ENCODE results near the gene MYB.

DNA sequence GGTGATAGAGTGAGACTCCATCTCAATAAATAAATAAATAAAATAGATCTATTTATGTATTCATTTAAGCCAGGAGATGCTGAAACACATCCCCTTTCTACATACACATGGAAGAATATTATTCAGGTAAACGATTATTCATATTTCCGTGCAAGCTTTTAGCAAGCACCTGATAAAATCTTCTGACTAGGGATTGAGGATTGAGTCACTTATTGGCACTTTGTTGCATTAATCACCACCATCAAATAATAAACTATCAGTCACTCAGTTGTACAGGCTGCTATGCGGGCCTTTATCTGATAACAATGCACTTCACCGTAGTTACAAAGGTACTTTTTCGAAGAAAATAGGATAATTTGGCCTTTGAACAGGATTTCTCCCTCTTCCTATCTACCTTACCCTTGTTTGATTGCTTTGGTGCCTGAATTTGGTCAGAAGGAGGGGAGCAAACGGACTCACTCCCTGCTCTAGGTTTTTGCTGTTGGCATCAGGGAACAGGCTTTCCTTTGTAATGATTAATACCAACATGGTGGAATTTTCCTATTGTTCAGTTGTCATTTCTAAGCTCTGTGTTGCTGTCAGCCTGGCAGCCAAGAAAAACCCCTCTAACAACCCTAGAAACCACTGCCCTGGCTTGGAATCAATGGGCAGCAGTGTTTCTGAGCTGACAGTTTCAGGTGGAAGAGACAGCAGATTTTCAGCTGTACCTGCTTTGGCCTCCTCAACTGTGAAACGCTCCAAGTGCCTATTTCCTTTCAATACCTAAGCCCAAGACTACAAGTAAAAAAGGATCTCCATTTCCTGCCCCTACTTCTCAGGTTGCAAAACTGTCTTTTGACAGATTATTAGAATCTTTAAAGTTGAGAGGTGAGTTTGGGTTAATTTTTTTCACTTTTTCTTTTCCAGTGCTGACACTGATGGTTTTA, 63.0 kb downstream of the MYB start:
- TF ChIP-seq, protein P1, sequence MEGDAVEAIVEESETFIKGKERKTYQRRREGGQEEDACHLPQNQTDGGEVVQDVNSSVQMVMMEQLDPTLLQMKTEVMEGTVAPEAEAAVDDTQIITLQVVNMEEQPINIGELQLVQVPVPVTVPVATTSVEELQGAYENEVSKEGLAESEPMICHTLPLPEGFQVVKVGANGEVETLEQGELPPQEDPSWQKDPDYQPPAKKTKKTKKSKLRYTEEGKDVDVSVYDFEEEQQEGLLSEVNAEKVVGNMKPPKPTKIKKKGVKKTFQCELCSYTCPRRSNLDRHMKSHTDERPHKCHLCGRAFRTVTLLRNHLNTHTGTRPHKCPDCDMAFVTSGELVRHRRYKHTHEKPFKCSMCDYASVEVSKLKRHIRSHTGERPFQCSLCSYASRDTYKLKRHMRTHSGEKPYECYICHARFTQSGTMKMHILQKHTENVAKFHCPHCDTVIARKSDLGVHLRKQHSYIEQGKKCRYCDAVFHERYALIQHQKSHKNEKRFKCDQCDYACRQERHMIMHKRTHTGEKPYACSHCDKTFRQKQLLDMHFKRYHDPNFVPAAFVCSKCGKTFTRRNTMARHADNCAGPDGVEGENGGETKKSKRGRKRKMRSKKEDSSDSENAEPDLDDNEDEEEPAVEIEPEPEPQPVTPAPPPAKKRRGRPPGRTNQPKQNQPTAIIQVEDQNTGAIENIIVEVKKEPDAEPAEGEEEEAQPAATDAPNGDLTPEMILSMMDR (IDR thresholded peaks at IDR 0.05) = no peak
- TF ChIP-seq ZFX (IDR thresholded peaks at IDR 0.05; ENCODE audit: borderline replicate concordance) = no peak
